22Rv1 (cell line): ENCODE results near the gene FSIP1.

Source experiments
- ZFX ChIP-seq: fragments of 450-650 bp; IDR thresholded peaks from 2 replicates; pipeline ENCODE4 v1.6.1; 2017; ENCODE audit warnings: antibody characterized with exemption, borderline replicate concordance
- TF ChIP-seq, protein P1 (sequence below): fragments of 450-650 bp; IDR thresholded peaks from 2 replicates; pipeline ENCODE4 v1.5.1; 2017; ENCODE audit warnings: mild to moderate bottlenecking

DNA sequence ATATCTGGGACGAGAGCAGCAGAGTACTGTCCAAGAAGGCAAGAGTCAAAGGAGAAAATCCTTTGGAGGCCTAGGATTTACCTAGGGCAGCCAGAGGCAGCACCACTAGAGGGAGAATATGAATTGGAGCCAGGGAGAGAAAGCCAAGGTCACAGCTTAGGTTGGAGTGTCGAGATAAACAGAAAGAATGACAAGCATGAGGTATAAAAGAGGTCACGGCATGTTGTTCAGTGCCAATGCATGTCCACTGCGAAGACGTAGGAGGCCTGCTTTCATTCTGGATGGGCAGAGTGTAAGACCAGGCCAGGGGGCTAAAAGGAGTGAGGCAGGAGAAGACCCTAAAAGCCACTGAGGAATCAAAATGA lies 154.5 kb downstream of the FSIP1 start:
- TF ChIP-seq, protein P1, sequence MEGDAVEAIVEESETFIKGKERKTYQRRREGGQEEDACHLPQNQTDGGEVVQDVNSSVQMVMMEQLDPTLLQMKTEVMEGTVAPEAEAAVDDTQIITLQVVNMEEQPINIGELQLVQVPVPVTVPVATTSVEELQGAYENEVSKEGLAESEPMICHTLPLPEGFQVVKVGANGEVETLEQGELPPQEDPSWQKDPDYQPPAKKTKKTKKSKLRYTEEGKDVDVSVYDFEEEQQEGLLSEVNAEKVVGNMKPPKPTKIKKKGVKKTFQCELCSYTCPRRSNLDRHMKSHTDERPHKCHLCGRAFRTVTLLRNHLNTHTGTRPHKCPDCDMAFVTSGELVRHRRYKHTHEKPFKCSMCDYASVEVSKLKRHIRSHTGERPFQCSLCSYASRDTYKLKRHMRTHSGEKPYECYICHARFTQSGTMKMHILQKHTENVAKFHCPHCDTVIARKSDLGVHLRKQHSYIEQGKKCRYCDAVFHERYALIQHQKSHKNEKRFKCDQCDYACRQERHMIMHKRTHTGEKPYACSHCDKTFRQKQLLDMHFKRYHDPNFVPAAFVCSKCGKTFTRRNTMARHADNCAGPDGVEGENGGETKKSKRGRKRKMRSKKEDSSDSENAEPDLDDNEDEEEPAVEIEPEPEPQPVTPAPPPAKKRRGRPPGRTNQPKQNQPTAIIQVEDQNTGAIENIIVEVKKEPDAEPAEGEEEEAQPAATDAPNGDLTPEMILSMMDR: peak; percentile 28
- no peak for TF ChIP-seq ZFX
